Epithelial cell of umbilical artery (primary cell): ENCODE data around the gene PLAAT5. TPM values are rescaled to one million over a fixed set of nuclear protein-coding genes. Genes with fewer than 3 reads are reported as not detected.

Source experiments
- total RNA-seq: library from RNA; depleted of rRNA; stranded (reverse); fragments of >200 nt; gene quantifications from 2 replicates; pipeline ENCODE4 v1.2.3, GENCODE V29; 2014

The PLAAT5 gene, protein sequence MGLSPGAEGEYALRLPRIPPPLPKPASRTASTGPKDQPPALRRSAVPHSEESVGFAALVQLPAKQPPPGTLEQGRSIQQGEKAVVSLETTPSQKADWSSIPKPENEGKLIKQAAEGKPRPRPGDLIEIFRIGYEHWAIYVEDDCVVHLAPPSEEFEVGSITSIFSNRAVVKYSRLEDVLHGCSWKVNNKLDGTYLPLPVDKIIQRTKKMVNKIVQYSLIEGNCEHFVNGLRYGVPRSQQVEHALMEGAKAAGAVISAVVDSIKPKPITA
- not detected in 2 replicates for total RNA-seq

DNA sequence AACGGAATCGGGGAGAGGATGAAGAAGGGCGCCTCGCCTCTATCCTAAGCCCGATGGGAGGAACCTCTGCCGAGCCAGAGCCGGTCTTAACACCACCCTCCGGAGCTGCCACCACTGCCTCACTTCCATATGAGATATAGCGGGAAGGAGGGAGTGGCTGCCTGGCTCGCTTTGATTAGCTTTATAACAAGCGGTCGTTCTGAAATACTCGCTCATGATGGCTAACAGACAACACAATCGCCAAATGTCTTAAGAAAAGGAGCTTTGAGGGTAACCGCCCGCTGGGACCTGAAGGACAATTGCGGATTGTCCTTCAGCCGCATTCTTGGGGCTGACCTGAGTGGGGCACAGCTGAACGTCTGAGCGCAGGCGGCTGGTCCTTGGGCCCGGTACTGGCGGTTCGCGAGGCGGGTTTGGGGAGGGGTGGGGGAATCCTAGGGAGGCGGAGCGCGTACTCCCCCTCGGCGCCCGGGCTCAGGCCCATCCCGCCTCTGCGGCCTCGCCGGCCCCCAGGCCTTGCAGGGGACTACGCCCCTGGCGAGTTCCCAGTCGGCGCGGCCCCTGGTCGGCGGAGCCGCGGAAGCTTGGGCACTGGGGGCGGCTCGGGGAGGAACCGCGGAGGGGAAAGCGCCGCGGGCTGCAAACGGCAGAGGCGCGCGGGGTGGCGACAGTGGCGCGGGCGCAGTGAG is at the start of gene PLAAT5:
Gene PLAAT5, minus strand, starts transcription at position 617 of the 689 bp plus-strand sequence. Its CDS starts 133 bp downstream, at position 484.

DNA sequence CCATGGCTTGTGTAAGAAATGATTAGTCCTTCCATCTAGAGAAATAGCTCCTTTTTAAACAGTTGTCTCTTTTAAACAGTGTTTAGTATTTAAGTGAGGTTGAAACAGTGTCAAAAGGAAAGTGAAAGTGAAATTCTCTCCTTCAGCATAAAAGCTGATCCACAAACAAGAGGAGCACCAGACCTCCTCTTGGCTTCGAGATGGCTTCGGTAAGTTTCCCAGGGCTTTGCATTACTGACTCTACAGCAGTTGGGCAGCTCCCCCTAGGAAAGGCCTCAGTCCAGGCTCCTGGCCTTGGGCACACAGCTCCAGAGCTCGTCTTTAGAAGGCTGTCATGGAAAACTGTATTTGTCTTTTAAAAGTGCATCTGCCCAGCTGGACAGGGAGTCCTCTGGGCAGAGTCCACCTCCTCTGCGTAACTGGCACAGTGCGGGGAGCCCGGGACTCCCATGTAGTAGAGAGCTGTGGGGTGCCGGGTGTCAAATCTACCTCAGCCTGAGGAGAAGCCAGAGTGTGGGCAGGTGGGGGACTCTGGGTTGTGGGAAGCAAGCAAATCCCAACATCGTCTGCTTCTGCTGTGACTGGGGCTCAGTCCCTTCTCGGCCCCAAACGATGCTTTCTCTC is 45.8 kb upstream of the PLAAT5 start, which contains the start of gene PLAAT4:
Gene PLAAT4, plus strand, starts transcription at position 140 of the 624 bp plus-strand sequence. Its CDS starts 61 bp downstream, at position 201.

DNA sequence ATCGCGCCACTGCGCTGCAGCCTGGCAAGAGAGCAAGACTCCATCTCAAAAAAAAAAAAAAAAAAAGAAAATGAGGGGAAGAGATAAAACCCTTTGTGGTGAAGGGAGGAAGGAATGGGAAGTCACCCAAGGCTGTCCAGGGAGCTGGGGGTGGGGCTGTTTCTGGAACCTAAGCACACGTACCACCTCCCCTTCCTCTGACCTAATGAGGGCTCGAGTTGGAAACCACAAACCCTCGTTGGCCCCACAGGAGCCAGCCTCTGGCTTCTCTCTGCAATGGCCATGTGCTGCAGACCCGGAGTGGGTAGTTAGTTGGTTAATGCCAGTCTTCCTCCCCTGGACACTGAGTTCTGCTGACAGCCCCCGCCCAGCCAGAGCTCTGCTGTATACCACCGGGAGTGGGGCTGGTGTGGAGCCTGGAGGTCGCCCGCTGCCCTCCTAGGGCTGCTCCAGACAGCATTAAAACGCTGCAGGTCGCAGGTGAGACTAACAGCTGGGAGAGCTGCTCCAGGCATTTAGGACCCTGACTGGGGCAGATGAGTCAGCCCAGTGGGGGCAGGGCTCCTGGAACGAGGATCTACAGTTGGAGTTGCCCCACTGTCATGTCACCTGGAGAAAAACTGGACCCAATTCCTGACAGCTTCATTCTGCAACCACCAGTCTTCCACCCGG is 15.0 kb upstream of the PLAAT5 start, which contains the start of gene LGALS12:
Gene LGALS12, plus strand, starts transcription at position 228 of the 672 bp plus-strand sequence. Its CDS starts 375 bp downstream, at position 603.

Other genes starting within 250 kb of the PLAAT5 start
- not detected in 2 replicates for gene SLC22A25, start 247.6 kb downstream of the PLAAT5 start, total RNA-seq
- gene SLC22A9, start 121.4 kb downstream of the PLAAT5 start, total RNA-seq = not detected in 2 replicates
- not detected in 2 replicates for gene LGALS12, start 14.9 kb upstream of the PLAAT5 start, total RNA-seq
- 0.65 and 7.9 TPM in 2 replicates for gene PLAAT4, start 45.6 kb upstream of the PLAAT5 start, total RNA-seq
- gene PLAAT2, start 72.2 kb upstream of the PLAAT5 start, total RNA-seq = not detected in 2 replicates
- 28.3 and 55.5 TPM in 2 replicates for gene PLAAT3, start 123.3 kb upstream of the PLAAT5 start, total RNA-seq
- gene ATL3, start 180.2 kb upstream of the PLAAT5 start, total RNA-seq = 70.2 and 76.7 TPM in 2 replicates
- gene RTN3, start 190.3 kb upstream of the PLAAT5 start, total RNA-seq = 37.4 and 41.9 TPM in 2 replicates